C4-2B (cell line): ENCODE measurements around the gene FUT4.

ENCODE experiments used
- ZFX ChIP-seq: fragments of 450-650 bp; IDR thresholded peaks from 2 replicates; pipeline ENCODE4 v1.6.1; 2017
- TF ChIP-seq, protein P1 (sequence below): fragments of 450-650 bp; conservative IDR thresholded peaks from 2 replicates; pipeline ENCODE4 v1.5.1; 2017; ENCODE audit warnings: mild to moderate bottlenecking

DNA sequence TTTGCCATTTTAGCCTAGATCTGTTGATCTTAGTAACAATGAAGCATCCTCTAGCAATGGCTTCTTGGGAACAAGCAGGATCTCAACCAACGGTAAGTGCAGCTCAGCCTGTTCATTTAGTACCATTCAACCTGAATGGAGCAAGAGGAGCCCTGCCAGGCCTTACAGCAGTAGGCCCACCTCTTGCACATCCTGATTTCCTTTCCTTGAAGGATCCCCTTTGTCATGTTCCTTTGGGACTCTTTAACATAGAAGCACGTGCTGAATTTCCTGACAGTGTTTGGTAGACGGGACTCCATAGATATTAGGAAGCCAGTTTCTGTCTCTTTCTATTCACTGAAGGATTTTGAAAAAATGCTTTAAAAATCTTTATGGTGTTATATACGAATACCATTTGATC is 25.0 kb downstream of the FUT4 start:
- TF ChIP-seq, protein P1, sequence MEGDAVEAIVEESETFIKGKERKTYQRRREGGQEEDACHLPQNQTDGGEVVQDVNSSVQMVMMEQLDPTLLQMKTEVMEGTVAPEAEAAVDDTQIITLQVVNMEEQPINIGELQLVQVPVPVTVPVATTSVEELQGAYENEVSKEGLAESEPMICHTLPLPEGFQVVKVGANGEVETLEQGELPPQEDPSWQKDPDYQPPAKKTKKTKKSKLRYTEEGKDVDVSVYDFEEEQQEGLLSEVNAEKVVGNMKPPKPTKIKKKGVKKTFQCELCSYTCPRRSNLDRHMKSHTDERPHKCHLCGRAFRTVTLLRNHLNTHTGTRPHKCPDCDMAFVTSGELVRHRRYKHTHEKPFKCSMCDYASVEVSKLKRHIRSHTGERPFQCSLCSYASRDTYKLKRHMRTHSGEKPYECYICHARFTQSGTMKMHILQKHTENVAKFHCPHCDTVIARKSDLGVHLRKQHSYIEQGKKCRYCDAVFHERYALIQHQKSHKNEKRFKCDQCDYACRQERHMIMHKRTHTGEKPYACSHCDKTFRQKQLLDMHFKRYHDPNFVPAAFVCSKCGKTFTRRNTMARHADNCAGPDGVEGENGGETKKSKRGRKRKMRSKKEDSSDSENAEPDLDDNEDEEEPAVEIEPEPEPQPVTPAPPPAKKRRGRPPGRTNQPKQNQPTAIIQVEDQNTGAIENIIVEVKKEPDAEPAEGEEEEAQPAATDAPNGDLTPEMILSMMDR = no peak
- no peak for TF ChIP-seq ZFX
